Activated T-cell treated with anti-CD3 and anti-CD28 coated beads for 1 hour (primary cell): ENCODE data around the gene H3-3A.

Experiments used
- DNase-seq: peaks from one replicate; pipeline ENCODE4 v3.0.0-alpha.2; 2020; ENCODE audit warnings: low read depth

The H3-3A gene

GRCh38 chr1:226111098-226111882, 48.8 kb downstream of the H3-3A start:
- no peak for DNase-seq

- DNase-seq = no peak
Observed at GRCh38 chr1:226111883-226112261, 49.4 kb downstream of the H3-3A start.

GRCh38 chr1:226112626-226113025, 50.1 kb downstream of the H3-3A start:
- DNase-seq = no peak

- DNase-seq = no peak
Observed at GRCh38 chr1:226116673-226117072, 54.2 kb downstream of the H3-3A start.

GRCh38 chr1:226117330-226117729, 54.8 kb downstream of the H3-3A start:
- no peak for DNase-seq

GRCh38 chr1:226118357-226118756, 55.8 kb downstream of the H3-3A start:
- no peak for DNase-seq

- DNase-seq = no peak
Observed at GRCh38 chr1:226119169-226119568, 56.7 kb downstream of the H3-3A start.

- no peak for DNase-seq
Observed at GRCh38 chr1:226120398-226120797, 57.9 kb downstream of the H3-3A start.

GRCh38 chr1:226121049-226121586, 58.6 kb downstream of the H3-3A start:
- DNase-seq = no peak
